ENCODE data around the gene PPP2CA.
"Not testable (repeated sequence)": the region's sequence is repeated elsewhere in the genome, so short reads cannot be mapped to it uniquely, and the experiment has no call there.

Gene PPP2CA

GRCh38 chr5:134211263-134212031 is 14.4 kb downstream of the PPP2CA start:
- not testable (repeated sequence) for H3K4me3 ChIP-seq (ENCODE audit: low read length); H3K36me3 ChIP-seq (ENCODE audit: control insufficient read depth, low read depth, low read length); H3K9ac ChIP-seq (ENCODE audit: low read length); H3K4me1 ChIP-seq (ENCODE audit: control insufficient read depth, low read depth, low read length); H3K27ac ChIP-seq (ENCODE audit: low read length); H3K9me3 ChIP-seq (ENCODE audit: control insufficient read depth, low read depth, low read length); H3K27me3 ChIP-seq (ENCODE audit: control insufficient read depth, insufficient read depth, low read length)

GRCh38 chr5:134209477-134210245 is 16.2 kb downstream of the PPP2CA start:
- H3K9me3 ChIP-seq (ENCODE audit: control insufficient read depth, low read depth, low read length): no peaks in the 10 kb centered on the region
- H3K27ac ChIP-seq (ENCODE audit: low read length): no peak overlapping the region
- no peaks in the 10 kb centered on the region for H3K4me1 ChIP-seq (ENCODE audit: control insufficient read depth, low read depth, low read length)
- no peak overlapping the region for H3K4me3 ChIP-seq (ENCODE audit: low read length)
- no peak overlapping the region for H3K9ac ChIP-seq (ENCODE audit: low read length)
- peaks cover 10% of the 10 kb centered on the region for H3K36me3 ChIP-seq (ENCODE audit: control insufficient read depth, low read depth, low read length)
- H3K27me3 ChIP-seq (ENCODE audit: control insufficient read depth, insufficient read depth, low read length): no peaks in the 10 kb centered on the region

GRCh38 chr5:134207696-134208095 is 18.2 kb downstream of the PPP2CA start:
- H3K9me3 ChIP-seq (ENCODE audit: control insufficient read depth, low read depth, low read length): no peaks in the 10 kb centered on the region
- no peaks in the 10 kb centered on the region for H3K27me3 ChIP-seq (ENCODE audit: control insufficient read depth, insufficient read depth, low read length)
- peaks cover 27% of the 10 kb centered on the region for H3K36me3 ChIP-seq (ENCODE audit: control insufficient read depth, low read depth, low read length)
- H3K27ac ChIP-seq (ENCODE audit: low read length): no peak overlapping the region
- no peaks in the 10 kb centered on the region for H3K4me1 ChIP-seq (ENCODE audit: control insufficient read depth, low read depth, low read length)
- no peak overlapping the region for H3K9ac ChIP-seq (ENCODE audit: low read length)
- no peak overlapping the region for H3K4me3 ChIP-seq (ENCODE audit: low read length)

DNA sequence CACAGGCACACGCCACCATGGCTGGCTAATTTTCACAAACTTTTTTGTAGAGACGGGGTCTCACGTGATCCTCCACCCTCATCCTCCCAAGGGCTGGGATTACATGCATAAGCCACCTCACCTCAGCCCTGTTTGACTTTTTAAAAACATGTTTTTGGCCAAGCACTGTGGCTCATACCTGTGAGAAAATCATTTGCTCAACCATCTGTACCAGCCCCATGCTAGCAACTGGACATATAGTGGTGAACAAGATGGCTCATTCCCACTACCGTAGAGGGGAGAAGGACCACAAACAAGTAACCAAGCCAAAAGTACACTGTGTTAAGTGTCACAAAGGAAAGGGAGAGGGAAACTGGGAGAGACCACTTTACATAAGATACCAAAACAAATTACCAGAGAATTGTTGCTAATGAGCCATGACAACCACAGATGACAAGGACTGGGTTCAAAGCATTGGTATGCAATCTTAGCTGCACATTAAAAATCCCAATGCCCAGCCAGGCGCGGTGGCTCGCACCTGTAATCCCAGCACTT is 19.2 kb downstream of the PPP2CA start:
- Histone ChIP-seq H3K27me3 (ENCODE audit: control insufficient read depth, insufficient read depth, low read length) (no peaks in the 10 kb centered on the region), H3K4me3 (ENCODE audit: low read length) (no peak overlapping the region), H3K9ac (ENCODE audit: low read length) (no peak overlapping the region), H3K27ac (ENCODE audit: low read length) (no peak overlapping the region), H3K36me3 (ENCODE audit: control insufficient read depth, low read depth, low read length) (peaks cover 37% of the 10 kb centered on the region), H3K9me3 (ENCODE audit: control insufficient read depth, low read depth, low read length) (no peaks in the 10 kb centered on the region), H3K4me1 (ENCODE audit: control insufficient read depth, low read depth, low read length) (no peaks in the 10 kb centered on the region)

- H3K9me3 ChIP-seq (ENCODE audit: control insufficient read depth, low read depth, low read length): no peaks in the 10 kb centered on the region
- H3K4me3 ChIP-seq (ENCODE audit: low read length): no peak overlapping the region
- H3K36me3 ChIP-seq (ENCODE audit: control insufficient read depth, low read depth, low read length): peaks cover 58% of the 10 kb centered on the region
- no peaks in the 10 kb centered on the region for H3K4me1 ChIP-seq (ENCODE audit: control insufficient read depth, low read depth, low read length)
- H3K27me3 ChIP-seq (ENCODE audit: control insufficient read depth, insufficient read depth, low read length): no peaks in the 10 kb centered on the region
- no peak overlapping the region for H3K27ac ChIP-seq (ENCODE audit: low read length)
- no peak overlapping the region for H3K9ac ChIP-seq (ENCODE audit: low read length)
These were observed 21.3 kb downstream of the PPP2CA start for GRCh38 chr5:134204575-134204974.

- H3K9ac ChIP-seq (ENCODE audit: low read length): no peak overlapping the region
- H3K27me3 ChIP-seq (ENCODE audit: control insufficient read depth, insufficient read depth, low read length): no peaks in the 10 kb centered on the region
- H3K4me3 ChIP-seq (ENCODE audit: low read length): no peak overlapping the region
- H3K36me3 ChIP-seq (ENCODE audit: control insufficient read depth, low read depth, low read length): peaks cover 68% of the 10 kb centered on the region
- H3K4me1 ChIP-seq (ENCODE audit: control insufficient read depth, low read depth, low read length): no peaks in the 10 kb centered on the region
- no peak overlapping the region for H3K27ac ChIP-seq (ENCODE audit: low read length)
- H3K9me3 ChIP-seq (ENCODE audit: control insufficient read depth, low read depth, low read length): no peaks in the 10 kb centered on the region
These were observed 22.2 kb downstream of the PPP2CA start for GRCh38 chr5:134203630-134204029.

GRCh38 chr5:134195666-134196065 is 30.2 kb downstream of the PPP2CA start:
- H3K9ac ChIP-seq (ENCODE audit: low read length): no peak overlapping the region
- no peak overlapping the region for H3K4me3 ChIP-seq (ENCODE audit: low read length)
- peaks cover 51% of the 10 kb centered on the region for H3K36me3 ChIP-seq (ENCODE audit: control insufficient read depth, low read depth, low read length)
- H3K9me3 ChIP-seq (ENCODE audit: control insufficient read depth, low read depth, low read length): no peaks in the 10 kb centered on the region
- no peaks in the 10 kb centered on the region for H3K27me3 ChIP-seq (ENCODE audit: control insufficient read depth, insufficient read depth, low read length)
- no peak overlapping the region for H3K27ac ChIP-seq (ENCODE audit: low read length)
- H3K4me1 ChIP-seq (ENCODE audit: control insufficient read depth, low read depth, low read length): no peaks in the 10 kb centered on the region

- Histone ChIP-seq H3K4me1 (ENCODE audit: control insufficient read depth, low read depth, low read length) (no peaks in the 10 kb centered on the region), H3K36me3 (ENCODE audit: control insufficient read depth, low read depth, low read length) (no peaks in the 10 kb centered on the region), H3K27ac (ENCODE audit: low read length) (no peak overlapping the region), H3K9me3 (ENCODE audit: control insufficient read depth, low read depth, low read length) (no peaks in the 10 kb centered on the region), H3K9ac (ENCODE audit: low read length) (no peak overlapping the region), H3K27me3 (ENCODE audit: control insufficient read depth, insufficient read depth, low read length) (no peaks in the 10 kb centered on the region), H3K4me3 (ENCODE audit: low read length) (no peak overlapping the region)
These were observed 36.8 kb downstream of the PPP2CA start for GRCh38 chr5:134189031-134189430.

GRCh38 chr5:134188092-134188491 is 37.8 kb downstream of the PPP2CA start:
- Histone ChIP-seq H3K4me3 (ENCODE audit: low read length) (no peak overlapping the region), H3K27me3 (ENCODE audit: control insufficient read depth, insufficient read depth, low read length) (no peaks in the 10 kb centered on the region), H3K36me3 (ENCODE audit: control insufficient read depth, low read depth, low read length) (no peaks in the 10 kb centered on the region), H3K27ac (ENCODE audit: low read length) (no peak overlapping the region), H3K9me3 (ENCODE audit: control insufficient read depth, low read depth, low read length) (no peaks in the 10 kb centered on the region), H3K9ac (ENCODE audit: low read length) (no peak overlapping the region), H3K4me1 (ENCODE audit: control insufficient read depth, low read depth, low read length) (no peaks in the 10 kb centered on the region)

DNA sequence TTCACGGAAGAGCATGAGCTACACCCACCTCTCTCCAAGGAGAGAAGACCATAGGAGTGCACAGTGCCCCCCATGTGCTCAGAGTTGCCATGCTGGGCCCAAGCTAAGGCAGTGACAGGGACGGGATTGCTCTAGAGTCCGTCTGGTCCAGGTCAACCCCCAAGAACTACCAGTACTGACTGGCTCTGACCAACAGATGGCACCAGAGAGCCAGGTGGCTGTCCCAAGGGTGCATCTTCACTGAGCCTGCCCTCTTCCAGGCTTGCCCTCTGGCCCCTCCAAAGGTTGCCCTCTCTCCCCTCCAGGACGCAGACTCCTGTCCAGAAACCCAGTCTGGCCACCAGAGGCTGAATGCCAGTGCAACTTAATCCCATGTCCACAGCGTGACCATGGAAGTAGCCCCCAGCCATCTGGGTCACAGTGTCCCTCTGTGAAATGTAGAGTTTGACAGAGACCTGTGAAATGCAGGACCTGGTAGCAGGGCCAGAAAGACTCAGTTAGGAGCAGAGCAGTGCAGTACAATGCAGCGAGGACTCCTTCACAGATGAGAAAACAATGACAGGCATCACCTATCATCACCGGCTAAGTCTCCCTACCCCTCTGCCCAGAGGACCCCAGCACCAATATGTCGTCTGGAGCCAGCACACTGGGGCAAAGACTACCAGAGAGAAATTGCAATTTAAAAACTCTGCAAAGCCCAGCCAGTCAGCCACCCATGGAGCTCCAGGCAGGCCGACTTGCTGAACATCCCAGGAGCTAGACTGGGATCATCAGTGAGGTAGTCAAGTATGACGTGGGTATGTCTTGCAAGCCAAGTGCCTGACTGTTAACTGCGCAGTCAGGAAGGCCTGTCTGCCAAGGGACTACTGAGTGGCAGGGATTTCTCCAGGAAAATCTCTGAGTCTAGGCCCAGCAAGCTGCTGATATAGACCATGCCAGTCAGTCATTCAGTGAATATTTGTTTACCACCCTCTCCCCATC is 41.4 kb downstream of the PPP2CA start:
- Histone ChIP-seq H3K36me3 (ENCODE audit: control insufficient read depth, low read depth, low read length) (no peaks in the 10 kb centered on the region), H3K27ac (ENCODE audit: low read length) (no peak overlapping the region), H3K4me1 (ENCODE audit: control insufficient read depth, low read depth, low read length) (no peaks in the 10 kb centered on the region), H3K9ac (ENCODE audit: low read length) (no peak overlapping the region), H3K9me3 (ENCODE audit: control insufficient read depth, low read depth, low read length) (no peaks in the 10 kb centered on the region), H3K4me3 (ENCODE audit: low read length) (no peak overlapping the region), H3K27me3 (ENCODE audit: control insufficient read depth, insufficient read depth, low read length) (no peaks in the 10 kb centered on the region)

- Histone ChIP-seq H3K27ac (ENCODE audit: low read length) (no peak overlapping the region), H3K9ac (ENCODE audit: low read length) (no peak overlapping the region), H3K4me3 (ENCODE audit: low read length) (no peak overlapping the region), H3K9me3 (ENCODE audit: control insufficient read depth, low read depth, low read length) (no peaks in the 10 kb centered on the region), H3K27me3 (ENCODE audit: control insufficient read depth, insufficient read depth, low read length) (no peaks in the 10 kb centered on the region), H3K36me3 (ENCODE audit: control insufficient read depth, low read depth, low read length) (no peaks in the 10 kb centered on the region), H3K4me1 (ENCODE audit: control insufficient read depth, low read depth, low read length) (no peaks in the 10 kb centered on the region)
These were observed 42.4 kb downstream of the PPP2CA start for GRCh38 chr5:134183481-134183880.

Data from iPS-18a (cell line).